K562 (cell line): ENCODE results near the gene PLA2G4A. TPM values are rescaled to one million over a fixed set of nuclear protein-coding genes. Genes with fewer than 3 reads are reported as not detected.

ENCODE experiments used
- ATAC-seq: fragments of 200-7000 bp; cut with Tn5 transposase; 3 replicates; pipeline ENCODE4 v1.9.1; 2020; ENCODE audit warnings: moderate library complexity
- BruUV-seq: library from RNA; stranded (reverse); fragments of 400-500 nt; replicated peaks from 2 replicates; lab custom pipeline; 2021; lab: Mats Ljungman, UMichigan
- CTCF ChIA-PET: fragments of 300-600 bp; formaldehyde crosslinking; extraction: SDS; loops from one replicate; lab custom pipeline; 2021; ENCODE audit warnings: low intra/inter-chr PET ratio; lab: Yijun Ruan, JAX
- POLR2A ChIA-PET: fragments of 300-600, 350-650 bp; sonication (Branson Sonifier 250); formaldehyde crosslinking; extraction: SDS; loops from one replicate; lab custom pipeline; 2021; ENCODE audit warnings: antibody characterized with exemption, inconsistent platforms; lab: Yijun Ruan, JAX
- DNase-seq, 4 experiments: peaks; one replicate each; pipeline versions ENCODE4 v3.0.0 to v3.0.0-alpha.2; 2011 to 2018; ENCODE audit warnings: low spot score in 3 of 4, mixed read lengths in 3 of 4; ENCODE audit errors: extremely low read depth in 1 of 4
- FAIRE-seq: peaks from 2 replicates; lab custom pipeline; 2011; peaks lifted over from hg19 to GRCh38; lab: Jason Lieb, UNC
- H2AFZ ChIP-seq: 2 replicates; pipeline ENCODE4 v1.6.0; 2011; ENCODE audit warnings: low read depth, low read length, control low read depth, inconsistent platforms
- H3K27ac ChIP-seq: fragments of 200-600 bp; 3 replicates; pipeline ENCODE4 v1.8.0; 2011; ENCODE audit warnings: low read depth, mild to moderate bottlenecking, control low read depth, inconsistent platforms, low read length, moderate library complexity, mixed read lengths; ENCODE audit errors: extremely low read depth
- H3K27me3 ChIP-seq, 2 experiments: fragments of 300-600 bp in 1 of 2; 2 replicates in 1 of 2; 3 replicates in 1 of 2; pipeline versions ENCODE4 v1.6.0 to v1.8.0; 2011; ENCODE audit warnings: inconsistent platforms in 2 of 2, low read length in 2 of 2, mild to moderate bottlenecking in 1 of 2, mixed read lengths in 1 of 2, moderate library complexity in 1 of 2; ENCODE audit not compliant: control insufficient read depth in 2 of 2, insufficient read depth in 2 of 2
- H3K36me3 ChIP-seq: fragments of 300-600 bp; 3 replicates; pipeline ENCODE4 v1.8.0; 2011; ENCODE audit warnings: mild to moderate bottlenecking, low read length, inconsistent platforms; ENCODE audit not compliant: control insufficient read depth, insufficient read depth
- H3K4me1 ChIP-seq, 2 experiments: fragments of 200-600 bp in 1 of 2; replicated peaks in 1 of 2; 2 replicates in 1 of 2; 3 replicates in 1 of 2; pipeline versions ENCODE4 v1.5.1 to v1.8.0; 2011; ENCODE audit warnings: inconsistent platforms in 2 of 2, low read length in 2 of 2, mild to moderate bottlenecking in 1 of 2, mixed read lengths in 1 of 2, moderate library complexity in 1 of 2; ENCODE audit not compliant: control insufficient read depth in 2 of 2, insufficient read depth in 2 of 2
- H3K4me2 ChIP-seq: 2 replicates; pipeline ENCODE4 v1.6.1; 2011; ENCODE audit warnings: low read length, control low read depth, inconsistent platforms, mixed read lengths; ENCODE audit not compliant: insufficient read depth
- H3K4me3 ChIP-seq: fragments of 200-600 bp; sonication (generic), shearing (Covaris generic); 2 replicates; pipeline ENCODE4 v1.5.1; 2016; ENCODE audit warnings: control low read depth, inconsistent platforms
- H3K79me2 ChIP-seq: fragments of 200-600 bp; 3 replicates; pipeline ENCODE4 v1.8.0; 2011; ENCODE audit warnings: low read length, inconsistent platforms; ENCODE audit not compliant: control insufficient read depth, insufficient read depth
- H3K9ac ChIP-seq, 2 experiments: 2 replicates each; pipeline versions ENCODE4 v1.6.0 to v1.6.1; 2011; ENCODE audit warnings: low read depth in 2 of 2, low read length in 2 of 2, control low read depth in 1 of 2, inconsistent platforms in 1 of 2, mild to moderate bottlenecking in 1 of 2, mixed read lengths in 1 of 2; ENCODE audit not compliant: insufficient read depth in 1 of 2
- H3K9me1 ChIP-seq: one replicate; pipeline ENCODE4 v1.6.0; 2011; ENCODE audit warnings: inconsistent platforms, mild to moderate bottlenecking, low read length, moderate library complexity; ENCODE audit not compliant: control insufficient read depth, insufficient read depth
- H3K9me3 ChIP-seq: replicated peaks from 2 replicates; pipeline ENCODE4 v1.5.1; 2011; ENCODE audit warnings: low read depth, low read length, inconsistent platforms; ENCODE audit not compliant: control insufficient read depth, insufficient read depth
- H4K20me1 ChIP-seq: replicated peaks from 2 replicates; pipeline ENCODE4 v1.6.1; 2011; ENCODE audit warnings: low read length, inconsistent platforms, mixed read lengths; ENCODE audit not compliant: control insufficient read depth, insufficient read depth
- BDP1 ChIP-seq: IDR thresholded peaks from 3 replicates; pipeline ENCODE4 v1.6.1; 2011; ENCODE audit not compliant: insufficient read length, insufficient read depth
- CREB1 ChIP-seq, 2 experiments: sonication (generic) in 1 of 2; formaldehyde crosslinking in 1 of 2; IDR thresholded peaks; 2 replicates each; pipeline versions ENCODE4 v1.6.1 to v1.8.0; 2012 to 2022; ENCODE audit warnings: inconsistent platforms in 1 of 2, mild to moderate bottlenecking in 1 of 2, missing genetic modification reagents in 1 of 2, moderate library complexity in 1 of 2
- DIDO1 ChIP-seq: fragments of 450-650 bp; IDR thresholded peaks from 2 replicates; pipeline ENCODE4 v1.6.1; 2016; ENCODE audit warnings: low read depth, missing biosample characterization, missing genetic modification characterization
- HNRNPK ChIP-seq: fragments of 200-400 bp; formaldehyde crosslinking; IDR thresholded peaks from one replicate; pipeline ENCODE4 v1.6.1; 2018; ENCODE audit warnings: mild to moderate bottlenecking, low read depth, low read length; ENCODE audit not compliant: poor library complexity, severe bottlenecking
- ILF3 ChIP-seq: fragments of 450-650 bp; IDR thresholded peaks from 2 replicates; pipeline ENCODE4 v1.6.1; 2018; ENCODE audit warnings: antibody characterized with exemption, mild to moderate bottlenecking, moderate library complexity, borderline replicate concordance
- TAF7 ChIP-seq: fragments of 450-650 bp; IDR thresholded peaks from 2 replicates; pipeline ENCODE4 v1.6.1; 2016; ENCODE audit warnings: missing genetic modification characterization, missing compliant biosample characterization
- TSC22D4 ChIP-seq: fragments of 450-650 bp; IDR thresholded peaks from 2 replicates; pipeline ENCODE4 v1.6.1; 2016; ENCODE audit warnings: missing genetic modification characterization, missing biosample characterization, control low read depth
- ZNF23 ChIP-seq: fragments of 250-450 bp; sonication (Bioruptor Pico); IDR thresholded peaks from 2 replicates; pipeline ENCODE4 v1.4.0; 2020; ENCODE audit warnings: mild to moderate bottlenecking
- WGBS: fragments of 100-300 bp; shearing (Covaris generic); methylation state at CpG from one replicate; pipeline ENCODE4 v1.1.6; 2016; ENCODE audit warnings: low coverage, mixed read lengths; ENCODE audit not compliant: insufficient coverage; ENCODE audit errors: missing lambda C conversion rate; 5-methylcytosine and 5-hydroxymethylcytosine counted together
- in situ Hi-C: fragments of 300-500 bp; cut with MboI; formaldehyde crosslinking; loops from 4 replicates; pipeline ENCODE4 v1.15.0; 2018; ENCODE audit warnings: inconsistent platforms, mixed read lengths
- intact Hi-C: fragments of 100-400 bp; cut with micrococcal nuclease; formaldehyde crosslinking; loops from 2 replicates; pipeline ENCODE4 v1.14.2; 2022
- polyA plus RNA-seq, 8 experiments: library from polyadenylated mRNA; depleted of rRNA in 4 of 8; stranded (reverse) in 5 of 8; unstranded in 3 of 8; fragments of >200 nt; fragmentation: Nextera tagmentation in 2 of 8; fragmentation: Illumina TruSeq in 1 of 8; extraction: Ambion mirVana in 2 of 8; extraction: Trizol in 1 of 8; gene quantifications; 2 replicates each; pipeline versions ENCODE4 v1.2.1 to v1.2.3, GENCODE V29; 2011 to 2014; ENCODE audit warnings: inconsistent platforms in 1 of 8, missing spikeins in 1 of 8
- total RNA-seq, 7 experiments: library from RNA; depleted of rRNA in 6 of 7; stranded (reverse); fragments of >200 nt in 6 of 7; fragmentation: Illumina TruSeq in 2 of 7; extraction: Trizol in 2 of 7; gene quantifications; 2 replicates each; pipeline versions ENCODE4 v1.2.1 to v1.2.3, GENCODE V29; 2011 to 2021; ENCODE audit warnings: low replicate concordance in 1 of 7
- TF ChIP-seq, protein P1 (sequence below): fragments of 450-650 bp; formaldehyde crosslinking; IDR thresholded peaks from 2 replicates; pipeline ENCODE4 v1.4.0; 2022; ENCODE audit warnings: missing genetic modification characterization
- TF ChIP-seq, protein P2 (sequence below): fragments of 450-650 bp; formaldehyde crosslinking; conservative IDR thresholded peaks from 2 replicates; pipeline ENCODE4 v1.4.0; 2022; ENCODE audit warnings: mild to moderate bottlenecking, missing genetic modification characterization
- TF ChIP-seq, protein P3 (sequence below): fragments of 450-650 bp; IDR thresholded peaks from 2 replicates; pipeline ENCODE4 v1.6.1; 2016; ENCODE audit warnings: mild to moderate bottlenecking

Gene PLA2G4A
- total and polyA plus RNA-seq, 9 of the 15 experiments (the other 6 are each of a cell fraction or from before 2014, with no cell fraction given): 0.04 to 0.71 (median 0.22) TPM; not detected in 4

DNA sequence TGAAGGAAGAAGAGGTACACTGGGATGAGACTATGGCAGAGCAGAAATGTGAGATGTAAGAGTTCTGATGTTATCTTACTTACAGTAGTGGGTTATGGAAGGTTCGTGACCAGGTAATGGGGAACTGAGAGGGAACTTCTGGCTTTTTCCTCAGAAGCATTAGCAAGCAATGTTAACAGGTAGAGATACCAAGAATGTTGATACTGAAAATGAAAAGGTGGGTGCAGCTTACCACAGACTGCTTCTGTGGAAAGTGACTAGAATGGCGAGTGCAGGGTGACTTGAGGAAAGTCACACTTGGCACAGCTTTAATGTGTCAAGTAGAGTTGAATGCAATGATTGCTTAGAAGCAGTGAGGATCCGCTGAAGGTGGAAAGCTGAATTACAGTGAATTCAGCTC, 70.8 kb downstream of the PLA2G4A start:
- WGBS: 10% methylated on average over 3 of the region's 3 CpGs
- Histone ChIP-seq H3K79me2 (no peaks in the 10 kb centered on the region), H3K9me3 (no peaks in the 10 kb centered on the region)
- no peak for TF ChIP-seq DIDO1 (tag)
- TF ChIP-seq, all 486 proteins: peak for 0
- intact Hi-C loops: no loop called here
- no peaks in the 10 kb centered on the region for H3K4me1 ChIP-seq
- FAIRE-seq: no peak
- no peak overlapping the region for H3K9ac ChIP-seq
- no peaks in the 10 kb centered on the region for H3K27me3 ChIP-seq
- in situ Hi-C loops: loop anchor here (10.0 kb wide), 1 partner anchor 1395 kb away; no protein-coding TSS in a partner anchor
- no peak overlapping the region for H3K4me3 ChIP-seq
- H4K20me1 ChIP-seq: no peaks in the 10 kb centered on the region
- ATAC-seq: no peak
- CTCF ChIA-PET: no interaction called here
- H3K27ac ChIP-seq: no peak overlapping the region
- no peak overlapping the region for H2AFZ ChIP-seq
- DNase-seq: no peak
- no peak overlapping the region for H3K4me2 ChIP-seq
- BruUV-seq: no TSS peak
- no peaks in the 10 kb centered on the region for H3K9me1 ChIP-seq
- no peaks in the 10 kb centered on the region for H3K36me3 ChIP-seq
- POLR2A ChIA-PET: no interaction called here

DNA sequence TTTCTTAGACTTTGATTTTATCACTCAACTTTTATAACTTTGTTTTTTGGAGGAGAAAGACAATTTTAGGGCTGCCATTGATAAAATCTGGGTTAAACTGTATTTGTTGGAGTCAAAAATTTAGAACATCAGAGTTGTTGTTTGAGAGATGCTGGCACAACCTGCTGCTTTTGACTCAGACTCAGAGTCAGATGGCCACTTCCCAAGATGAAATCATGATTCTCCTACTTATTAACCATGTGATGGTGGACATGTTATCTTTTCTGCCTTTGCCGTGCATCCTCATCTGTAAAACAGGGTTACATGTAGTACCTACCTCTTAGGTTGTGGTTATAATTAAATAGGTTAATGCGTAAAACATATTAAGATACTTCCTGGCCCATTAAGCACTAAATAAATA, 71.2 kb downstream of the PLA2G4A start:
- H3K9ac ChIP-seq: no peak overlapping the region
- intact Hi-C loops: no loop called here
- H3K9me3 ChIP-seq: no peaks in the 10 kb centered on the region
- DNase-seq: no peak
- BruUV-seq: no TSS peak
- no peak for FAIRE-seq
- ATAC-seq: no peak
- no peaks in the 10 kb centered on the region for H3K4me1 ChIP-seq
- H4K20me1 ChIP-seq: no peaks in the 10 kb centered on the region
- H2AFZ ChIP-seq: no peak overlapping the region
- H3K36me3 ChIP-seq: no peaks in the 10 kb centered on the region
- H3K27me3 ChIP-seq: no peaks in the 10 kb centered on the region
- 15% methylated on average over 2 of the region's 2 CpGs for WGBS
- no peaks in the 10 kb centered on the region for H3K79me2 ChIP-seq
- CTCF ChIA-PET: no interaction called here
- H3K27ac ChIP-seq: no peak overlapping the region
- POLR2A ChIA-PET: no interaction called here
- in situ Hi-C loops: loop anchor here (10.0 kb wide), 1 partner anchor 1395 kb away; no protein-coding TSS in a partner anchor
- H3K4me2 ChIP-seq: no peak overlapping the region
- no peak overlapping the region for H3K4me3 ChIP-seq
- no peaks in the 10 kb centered on the region for H3K9me1 ChIP-seq
- TF ChIP-seq TSC22D4 (tag) (no peak), BDP1 (no peak), HNRNPK (no peak), ZNF23 (CRISPR knock-in tag) (no peak), TAF7 (no peak), CREB1 (IDR thresholded peaks at IDR 0.05) (no peak), CREB1 (CRISPR knock-in tag; IDR thresholded peaks at IDR 0.05) (no peak), ILF3 (no peak)
- TF ChIP-seq, protein P1, sequence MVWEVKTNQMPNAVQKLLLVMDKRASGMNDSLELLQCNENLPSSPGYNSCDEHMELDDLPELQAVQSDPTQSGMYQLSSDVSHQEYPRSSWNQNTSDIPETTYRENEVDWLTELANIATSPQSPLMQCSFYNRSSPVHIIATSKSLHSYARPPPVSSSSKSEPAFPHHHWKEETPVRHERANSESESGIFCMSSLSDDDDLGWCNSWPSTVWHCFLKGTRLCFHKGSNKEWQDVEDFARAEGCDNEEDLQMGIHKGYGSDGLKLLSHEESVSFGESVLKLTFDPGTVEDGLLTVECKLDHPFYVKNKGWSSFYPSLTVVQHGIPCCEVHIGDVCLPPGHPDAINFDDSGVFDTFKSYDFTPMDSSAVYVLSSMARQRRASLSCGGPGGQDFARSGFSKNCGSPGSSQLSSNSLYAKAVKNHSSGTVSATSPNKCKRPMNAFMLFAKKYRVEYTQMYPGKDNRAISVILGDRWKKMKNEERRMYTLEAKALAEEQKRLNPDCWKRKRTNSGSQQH (CRISPR knock-in tag): no peak
- TF ChIP-seq, protein P2, sequence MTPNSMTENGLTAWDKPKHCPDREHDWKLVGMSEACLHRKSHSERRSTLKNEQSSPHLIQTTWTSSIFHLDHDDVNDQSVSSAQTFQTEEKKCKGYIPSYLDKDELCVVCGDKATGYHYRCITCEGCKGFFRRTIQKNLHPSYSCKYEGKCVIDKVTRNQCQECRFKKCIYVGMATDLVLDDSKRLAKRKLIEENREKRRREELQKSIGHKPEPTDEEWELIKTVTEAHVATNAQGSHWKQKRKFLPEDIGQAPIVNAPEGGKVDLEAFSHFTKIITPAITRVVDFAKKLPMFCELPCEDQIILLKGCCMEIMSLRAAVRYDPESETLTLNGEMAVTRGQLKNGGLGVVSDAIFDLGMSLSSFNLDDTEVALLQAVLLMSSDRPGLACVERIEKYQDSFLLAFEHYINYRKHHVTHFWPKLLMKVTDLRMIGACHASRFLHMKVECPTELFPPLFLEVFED: no peak
- TF ChIP-seq, protein P3, sequence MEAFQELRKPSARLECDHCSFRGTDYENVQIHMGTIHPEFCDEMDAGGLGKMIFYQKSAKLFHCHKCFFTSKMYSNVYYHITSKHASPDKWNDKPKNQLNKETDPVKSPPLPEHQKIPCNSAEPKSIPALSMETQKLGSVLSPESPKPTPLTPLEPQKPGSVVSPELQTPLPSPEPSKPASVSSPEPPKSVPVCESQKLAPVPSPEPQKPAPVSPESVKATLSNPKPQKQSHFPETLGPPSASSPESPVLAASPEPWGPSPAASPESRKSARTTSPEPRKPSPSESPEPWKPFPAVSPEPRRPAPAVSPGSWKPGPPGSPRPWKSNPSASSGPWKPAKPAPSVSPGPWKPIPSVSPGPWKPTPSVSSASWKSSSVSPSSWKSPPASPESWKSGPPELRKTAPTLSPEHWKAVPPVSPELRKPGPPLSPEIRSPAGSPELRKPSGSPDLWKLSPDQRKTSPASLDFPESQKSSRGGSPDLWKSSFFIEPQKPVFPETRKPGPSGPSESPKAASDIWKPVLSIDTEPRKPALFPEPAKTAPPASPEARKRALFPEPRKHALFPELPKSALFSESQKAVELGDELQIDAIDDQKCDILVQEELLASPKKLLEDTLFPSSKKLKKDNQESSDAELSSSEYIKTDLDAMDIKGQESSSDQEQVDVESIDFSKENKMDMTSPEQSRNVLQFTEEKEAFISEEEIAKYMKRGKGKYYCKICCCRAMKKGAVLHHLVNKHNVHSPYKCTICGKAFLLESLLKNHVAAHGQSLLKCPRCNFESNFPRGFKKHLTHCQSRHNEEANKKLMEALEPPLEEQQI: no peak
